Activated CD8-positive, alpha-beta T cell treated with anti-CD3 and anti-CD28 coated beads, Interleukin-2, amount 10 ng/mL, durations not matched to agents 7 days and 5 days (primary cell): ENCODE data around the gene LGALS4. TPM values are rescaled to one million over a fixed set of nuclear protein-coding genes. Genes with fewer than 3 reads are reported as not detected.
A peak's percentile ranks its signal among the peaks of the same experiment; 100 is the strongest.
"Not testable (repeated sequence)": the region's sequence is repeated elsewhere in the genome, so short reads cannot be mapped to it uniquely, and the experiment has no call there.

Source experiments
- ATAC-seq: fragments of 150-1000 bp; cut with Tn5 transposase; one replicate; pipeline ENCODE4 v1.10.0; 2021; ENCODE audit warnings: moderate library complexity
- CTCF ChIA-PET: fragments of 350-600 bp; sonication (Branson Sonifier 250); formaldehyde crosslinking; loops from one replicate; lab custom pipeline; 2021; ENCODE audit warnings: antibody characterized with exemption; lab: Charles Lee
- POLR2A ChIA-PET: fragments of 350-600 bp; sonication (Branson Sonifier 250); formaldehyde crosslinking; loops from one replicate; lab custom pipeline; 2021; ENCODE audit warnings: antibody characterized with exemption; lab: Charles Lee
- DNase-seq: peaks from one replicate; pipeline ENCODE4 v3.0.0-alpha.2; 2020
- H3K27ac Mint-ChIP-seq: one replicate; pipeline ENCODE4 v1.8.0; 2021; ENCODE audit warnings: mild to moderate bottlenecking, mixed read lengths
- H3K27me3 Mint-ChIP-seq: one replicate; pipeline ENCODE4 v1.8.0; 2021; ENCODE audit warnings: low read depth, mixed read lengths
- H3K36me3 Mint-ChIP-seq: one replicate; pipeline ENCODE4 v1.8.0; 2021; ENCODE audit warnings: low read depth, mixed read lengths
- H3K4me1 Mint-ChIP-seq: one replicate; pipeline ENCODE4 v1.8.0; 2021; ENCODE audit warnings: low read depth, mixed read lengths
- H3K4me3 Mint-ChIP-seq: one replicate; pipeline ENCODE4 v1.8.0; 2021; ENCODE audit warnings: mild to moderate bottlenecking, mixed read lengths
- H3K9me3 Mint-ChIP-seq: one replicate; pipeline ENCODE4 v1.8.0; 2022; ENCODE audit warnings: mixed read lengths; ENCODE audit not compliant: insufficient read depth
- total RNA-seq, 2 experiments: library from RNA; stranded (reverse); gene quantifications; one replicate each; pipeline ENCODE4 v1.2.3, GENCODE V29; 2021

Gene LGALS4
- total RNA-seq, 2 experiments from 2014 or later: 1.6 to 1.8 TPM

DNA sequence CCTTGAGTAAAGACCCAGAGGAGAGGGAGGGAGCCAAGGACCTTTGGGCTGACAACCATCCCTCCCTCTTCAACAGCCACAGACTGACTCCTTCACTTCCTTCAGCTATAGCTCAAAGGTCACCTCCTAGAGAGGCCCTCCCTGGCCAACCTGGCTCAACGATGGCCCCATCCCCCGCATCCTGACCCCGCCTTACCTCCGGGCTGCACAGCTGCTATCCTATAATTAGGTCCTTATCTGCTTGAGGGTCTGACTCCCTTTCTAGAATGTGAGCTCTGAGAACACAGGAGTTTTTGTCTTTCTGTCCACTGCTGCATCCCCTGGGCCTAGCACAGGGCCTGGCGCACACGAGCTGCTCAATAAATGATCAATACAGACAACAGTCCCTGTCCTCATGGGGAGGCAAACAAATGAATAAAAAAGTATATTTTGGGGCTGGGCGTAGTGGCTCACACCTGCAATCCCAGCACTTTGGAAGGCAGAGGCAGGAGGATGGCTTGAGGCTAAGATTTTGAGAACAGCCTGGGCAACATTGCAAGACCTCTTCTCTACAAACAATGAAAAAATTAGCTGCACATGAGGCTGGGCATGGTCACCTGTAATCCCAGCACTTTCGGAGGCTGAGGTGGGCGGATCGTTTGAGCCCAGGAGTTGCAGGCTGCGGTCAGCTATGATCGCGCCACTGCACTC, 6.6 kb upstream of the LGALS4 start:
- CTCF ChIA-PET: no interaction called here
- peaks cover 3% of the 10 kb centered on the region for H3K4me1 Mint-ChIP-seq
- ATAC-seq (no peak), DNase-seq (no peak)
- POLR2A ChIA-PET: interaction anchor here (1.6 kb wide), 1 partner anchor 85 kb away, joined by 3 read pairs; no protein-coding TSS in a partner anchor
- H3K27me3 Mint-ChIP-seq: no peaks in the 10 kb centered on the region
- H3K9me3 Mint-ChIP-seq: no peaks in the 10 kb centered on the region
- no peak overlapping the region for H3K4me3 Mint-ChIP-seq
- no peak overlapping the region for H3K27ac Mint-ChIP-seq
- peaks cover 54% of the 10 kb centered on the region for H3K36me3 Mint-ChIP-seq

DNA sequence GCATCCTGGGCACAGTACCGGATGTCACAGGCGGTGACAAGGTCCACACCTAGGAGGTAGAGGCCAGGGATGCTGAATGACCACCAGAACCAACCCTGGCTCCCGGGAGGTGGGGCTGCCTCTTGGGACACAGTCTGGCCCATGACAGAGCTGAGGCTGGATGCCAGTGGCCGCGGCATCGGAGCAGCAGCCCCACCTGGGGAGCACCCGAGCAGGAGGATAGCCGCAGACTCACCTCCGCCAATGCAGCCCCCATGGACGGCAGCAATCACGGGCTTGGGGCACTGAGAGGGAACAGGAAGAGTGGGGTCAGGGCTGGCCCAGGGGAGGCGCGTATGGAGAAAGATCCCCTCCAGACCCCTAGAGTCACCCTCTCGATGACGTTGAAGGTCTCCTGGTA, 4.3 kb upstream of the LGALS4 start:
- POLR2A ChIA-PET: no interaction called here
- Mint-ChIP-seq H3K27ac (no peak overlapping the region), H3K36me3 (peaks cover 31% of the 10 kb centered on the region), H3K4me3 (no peak overlapping the region), H3K9me3 (no peaks in the 10 kb centered on the region), H3K27me3 (no peaks in the 10 kb centered on the region), H3K4me1 (no peaks in the 10 kb centered on the region)
- CTCF ChIA-PET: no interaction called here
- ATAC-seq: no peak
- no peak for DNase-seq

DNA sequence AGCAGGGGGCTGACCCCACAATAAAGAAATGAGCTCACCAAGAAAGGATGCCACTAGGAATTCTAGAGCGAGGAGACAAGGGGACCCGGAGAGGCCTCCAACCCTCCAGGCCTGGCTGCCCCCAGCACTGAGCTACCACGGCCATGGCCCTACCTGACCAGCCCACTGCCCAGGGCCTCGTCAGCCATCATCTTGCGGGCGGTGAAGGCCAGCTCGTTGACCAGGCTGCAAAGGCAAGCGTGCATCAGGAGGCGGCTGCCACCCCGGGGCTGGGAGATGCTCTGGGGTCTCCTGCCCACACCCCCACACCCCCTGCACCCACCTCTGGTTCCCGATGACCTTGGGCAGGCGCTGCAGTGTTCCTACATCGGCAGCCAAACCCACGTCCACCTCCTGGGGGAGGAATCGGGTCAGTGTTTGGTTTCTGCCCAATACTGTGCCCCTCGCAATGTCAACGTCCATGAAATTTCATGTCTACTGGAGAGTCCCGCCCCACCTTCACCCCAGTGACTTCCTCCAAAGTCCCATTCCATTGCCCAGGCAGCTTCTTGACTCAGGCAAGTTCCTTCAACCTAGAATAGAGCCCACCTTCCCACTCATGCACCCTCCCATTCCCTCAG, 3.5 kb upstream of the LGALS4 start:
- Mint-ChIP-seq H3K27me3 (no peaks in the 10 kb centered on the region), H3K36me3 (peaks cover 27% of the 10 kb centered on the region), H3K9me3 (no peaks in the 10 kb centered on the region), H3K4me1 (no peaks in the 10 kb centered on the region), H3K27ac (peak overlapping the region; percentile 9), H3K4me3 (no peak overlapping the region)
- ATAC-seq: no peak
- DNase-seq: no peak
- CTCF ChIA-PET: no interaction called here
- POLR2A ChIA-PET: interaction anchor here (1.0 kb wide), 1 partner anchor 10 kb away, joined by 3 read pairs; no protein-coding TSS in a partner anchor

DNA sequence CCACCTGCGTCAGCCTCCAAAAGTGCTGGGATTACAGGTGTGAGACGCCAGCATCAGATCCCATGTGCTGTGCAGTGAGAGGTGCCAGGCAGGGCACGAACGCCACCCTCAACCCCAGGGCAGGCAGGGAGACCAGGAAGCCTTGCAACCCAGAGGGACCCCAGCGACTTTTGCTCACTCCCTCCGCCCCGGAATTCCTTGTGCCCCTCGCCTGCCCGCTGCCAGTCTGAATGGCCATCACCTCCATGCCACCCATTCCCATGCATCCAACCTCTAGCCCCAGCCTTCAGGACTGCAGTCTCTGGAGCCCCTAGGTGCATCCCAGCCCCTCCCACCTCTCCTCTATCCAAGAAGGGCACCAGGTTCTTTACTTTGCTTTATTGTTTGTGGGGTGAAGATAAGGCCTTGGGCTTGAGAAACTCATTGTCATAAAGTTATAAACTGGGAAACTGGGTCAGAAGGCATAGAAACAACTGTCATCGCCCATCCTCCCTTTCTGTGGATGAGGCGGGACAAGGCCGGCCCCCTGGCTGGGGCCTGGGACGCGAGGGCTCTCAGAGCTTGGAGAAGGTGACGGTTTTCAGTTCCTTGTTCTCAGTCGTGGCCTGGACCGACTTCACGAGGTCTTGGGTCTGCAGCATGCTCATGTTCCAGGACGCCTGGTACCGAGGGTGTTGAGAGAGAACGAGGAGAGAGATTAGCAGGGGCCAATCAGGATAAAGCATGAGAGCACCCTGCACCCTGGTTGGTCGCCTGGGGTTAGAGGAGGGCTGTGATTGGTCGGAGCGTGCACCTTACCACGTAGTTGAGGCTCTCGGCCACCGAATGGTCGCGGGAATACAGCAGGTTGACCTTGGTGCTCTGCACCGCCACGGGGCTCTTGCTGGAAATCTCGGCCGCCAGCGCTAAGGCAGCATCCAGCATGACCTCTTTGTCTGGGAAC, 2.6 kb upstream of the LGALS4 start:
- ChIA-PET CTCF (interaction anchor here (1.2 kb wide), 1 partner anchor 64 kb away, joined by 3 read pairs; no protein-coding TSS in a partner anchor), POLR2A (interaction anchor here (1.0 kb wide), 1 partner anchor 11 kb away, joined by 3 read pairs; no protein-coding TSS in a partner anchor)
- no peaks in the 10 kb centered on the region for H3K4me1 Mint-ChIP-seq
- H3K27me3 Mint-ChIP-seq: no peaks in the 10 kb centered on the region
- H3K9me3 Mint-ChIP-seq: no peaks in the 10 kb centered on the region
- peaks cover 22% of the 10 kb centered on the region for H3K36me3 Mint-ChIP-seq
- DNase-seq: no peak
- ATAC-seq: no peak
- no peak overlapping the region for H3K4me3 Mint-ChIP-seq
- H3K27ac Mint-ChIP-seq: no peak overlapping the region

DNA sequence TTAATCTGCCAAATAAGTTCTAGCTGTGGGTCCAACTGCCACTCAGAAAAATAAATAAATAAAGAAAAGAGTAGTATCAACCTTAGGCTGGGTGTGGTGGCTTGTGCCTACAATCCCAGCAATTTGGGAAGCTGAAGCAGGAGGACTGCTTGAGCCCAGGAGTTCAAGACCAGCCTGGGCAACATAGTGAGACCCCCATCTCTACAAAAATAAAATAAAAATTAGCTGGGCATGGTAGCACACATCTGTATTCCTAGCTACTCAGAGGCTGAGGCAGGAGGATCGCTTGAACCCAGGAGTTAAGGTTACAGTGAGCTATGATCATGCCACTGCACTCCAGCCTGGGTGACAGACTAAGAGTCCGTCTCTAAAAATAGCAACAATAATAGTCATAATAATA, 1.2 kb upstream of the LGALS4 start:
- H3K27ac Mint-ChIP-seq, H3K4me1 Mint-ChIP-seq, H3K27me3 Mint-ChIP-seq, DNase-seq, ATAC-seq, POLR2A ChIA-PET, H3K4me3 Mint-ChIP-seq, H3K9me3 Mint-ChIP-seq: not testable (repeated sequence)
- H3K36me3 Mint-ChIP-seq: peaks cover 20% of the 10 kb centered on the region
- CTCF ChIA-PET: interaction anchor here (1.2 kb wide), 1 partner anchor 65 kb away, joined by 3 read pairs; no protein-coding TSS in a partner anchor

DNA sequence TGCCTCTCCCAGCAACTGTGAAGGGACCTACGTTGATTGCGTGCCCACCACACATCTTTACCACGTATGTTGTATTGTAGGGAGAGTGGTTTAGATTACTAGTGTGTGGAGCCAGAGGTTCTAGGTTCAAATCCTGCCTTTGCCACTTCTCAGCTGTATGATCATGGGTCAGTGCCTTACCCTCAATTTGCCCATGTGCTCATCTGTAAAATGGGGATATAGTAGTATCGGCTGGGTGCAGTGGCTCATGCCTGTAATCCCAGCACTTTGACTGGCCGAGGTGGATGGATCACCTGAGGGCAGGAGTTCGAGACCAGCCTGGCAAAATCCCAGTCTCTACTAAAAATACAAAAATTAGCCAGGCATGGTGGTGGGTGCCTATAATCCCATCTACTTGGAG, 578 bp upstream of the LGALS4 start:
- H3K27me3 Mint-ChIP-seq: no peaks in the 10 kb centered on the region
- POLR2A ChIA-PET: no interaction called here
- DNase-seq (no peak), ATAC-seq (no peak)
- peaks cover 20% of the 10 kb centered on the region for H3K36me3 Mint-ChIP-seq
- CTCF ChIA-PET: no interaction called here
- H3K4me1 Mint-ChIP-seq: no peaks in the 10 kb centered on the region
- H3K27ac Mint-ChIP-seq: no peak overlapping the region
- H3K9me3 Mint-ChIP-seq: no peaks in the 10 kb centered on the region
- H3K4me3 Mint-ChIP-seq: no peak overlapping the region

DNA sequence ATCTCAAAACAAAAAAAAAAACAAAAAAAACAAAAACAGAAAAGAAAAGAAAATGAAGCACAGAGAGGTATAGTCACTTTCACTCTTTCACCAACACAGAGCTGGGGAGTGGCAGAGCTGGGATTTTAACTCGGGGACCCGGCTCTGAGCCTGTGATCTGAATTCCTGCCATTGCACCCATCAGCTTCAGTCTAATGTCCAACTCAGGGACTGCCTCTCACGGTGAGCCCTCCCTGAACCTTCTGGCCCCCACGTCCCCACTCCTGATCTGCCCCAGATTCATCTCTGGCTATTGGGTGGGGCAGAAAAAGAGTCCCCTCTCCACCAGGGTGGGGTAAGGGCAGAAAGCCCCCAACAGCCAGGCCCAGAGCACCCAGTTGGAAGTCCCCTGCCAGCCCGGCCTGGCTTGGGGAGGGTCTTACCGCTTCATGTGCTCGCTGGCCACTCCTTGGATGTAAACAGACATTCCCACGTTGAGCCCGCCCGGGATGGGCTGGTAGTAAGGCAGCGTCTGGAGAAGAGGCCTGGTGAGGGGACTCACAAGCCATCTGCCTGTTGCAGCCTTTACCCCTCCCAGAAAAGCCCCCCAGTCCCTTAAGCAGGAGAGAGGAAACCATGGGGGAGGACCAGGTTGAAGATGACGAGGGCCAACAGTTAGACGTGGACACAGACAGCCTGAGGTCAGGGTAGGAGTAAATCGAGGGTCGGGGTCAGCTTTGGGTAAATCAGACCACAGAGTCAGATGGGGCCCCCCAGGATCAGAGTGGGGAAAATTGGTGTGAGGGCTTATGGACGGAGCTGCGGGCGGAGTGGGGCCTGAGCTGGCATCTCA, 520 bp downstream of the LGALS4 start:
- ChIA-PET POLR2A (interaction anchor here (0.5 to 0.6 kb wide), 2 partner anchors 230 to 585 kb away, joined by 3 to 4 read pairs; no protein-coding TSS in a partner anchor), CTCF (no interaction called here)
- DNase-seq (no peak), ATAC-seq (no peak)
- Mint-ChIP-seq H3K27ac (no peak overlapping the region), H3K36me3 (peaks cover 17% of the 10 kb centered on the region), H3K9me3 (no peaks in the 10 kb centered on the region), H3K27me3 (no peaks in the 10 kb centered on the region), H3K4me1 (no peaks in the 10 kb centered on the region), H3K4me3 (no peak overlapping the region)

DNA sequence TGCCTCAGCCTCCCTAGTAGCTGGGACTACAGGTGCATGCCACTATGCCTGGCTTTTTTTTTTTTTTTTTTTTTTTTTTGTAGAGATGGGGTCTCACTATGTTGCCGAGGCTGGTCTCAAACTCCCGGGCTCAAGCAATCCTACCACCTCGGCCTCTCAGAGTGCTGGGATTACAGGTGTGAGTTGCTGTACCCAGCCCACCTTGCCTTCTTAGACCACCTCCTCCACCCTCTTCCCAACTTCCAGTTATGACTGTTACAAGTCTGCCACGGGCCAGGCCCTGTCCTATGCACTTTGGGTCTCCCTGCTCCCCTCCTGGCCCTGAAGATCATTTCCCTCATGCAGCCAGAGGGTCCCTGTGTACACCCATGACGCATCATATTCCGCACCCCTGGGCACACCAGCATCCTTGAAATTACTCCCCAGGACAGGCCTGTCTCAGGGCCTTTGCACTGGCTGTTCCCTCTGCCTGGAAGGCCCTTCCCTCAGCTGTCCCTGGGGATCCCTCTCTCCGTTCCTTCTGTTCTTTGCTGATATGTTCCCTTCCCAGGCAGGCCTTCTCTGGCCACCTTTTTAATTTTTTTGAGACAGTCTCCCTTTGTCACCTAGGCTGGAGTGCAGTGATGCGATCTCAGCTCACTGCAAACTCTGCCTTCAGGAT, 3.0 kb downstream of the LGALS4 start:
- CTCF ChIA-PET: interaction anchor here (0.6 kb wide), 1 partner anchor 984 kb away, joined by 3 read pairs; no protein-coding TSS in a partner anchor

DNA sequence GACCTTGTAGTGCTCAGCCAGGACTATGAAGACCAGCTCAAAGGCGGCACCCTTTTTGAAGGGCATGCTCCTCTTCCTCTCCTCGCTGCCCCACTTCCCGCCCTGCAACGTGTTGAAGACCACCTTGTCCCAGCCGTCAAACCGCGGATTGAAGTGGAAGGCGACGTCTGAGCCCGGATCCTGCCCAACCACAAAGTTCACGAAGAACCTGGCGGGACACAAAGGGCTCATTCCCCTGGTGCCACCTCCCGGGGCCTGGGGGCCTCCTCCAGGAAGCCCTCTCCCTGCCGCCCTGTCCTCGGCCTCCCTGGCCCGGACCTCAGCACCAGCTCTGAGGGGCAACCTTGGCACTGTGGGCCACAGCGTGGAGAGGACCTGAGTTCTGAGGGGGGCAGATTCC, 4.0 kb downstream of the LGALS4 start:
- ATAC-seq: no peak
- Mint-ChIP-seq H3K27me3 (no peaks in the 10 kb centered on the region), H3K4me1 (peaks cover 7% of the 10 kb centered on the region), H3K36me3 (peaks cover 2% of the 10 kb centered on the region), H3K27ac (no peak overlapping the region), H3K9me3 (no peaks in the 10 kb centered on the region), H3K4me3 (no peak overlapping the region)
- CTCF ChIA-PET: no interaction called here
- DNase-seq: no peak
- POLR2A ChIA-PET: no interaction called here

More for the DNA sequence above, 3.0 kb downstream of the LGALS4 start:
- no peaks in the 10 kb centered on the region for H3K27me3 Mint-ChIP-seq
- no peak overlapping the region for H3K27ac Mint-ChIP-seq
- peaks cover 7% of the 10 kb centered on the region for H3K4me1 Mint-ChIP-seq
- DNase-seq: no peak
- POLR2A ChIA-PET: no interaction called here
- no peak for ATAC-seq
- no peak overlapping the region for H3K4me3 Mint-ChIP-seq
- peaks cover 2% of the 10 kb centered on the region for H3K36me3 Mint-ChIP-seq
- no peaks in the 10 kb centered on the region for H3K9me3 Mint-ChIP-seq

DNA sequence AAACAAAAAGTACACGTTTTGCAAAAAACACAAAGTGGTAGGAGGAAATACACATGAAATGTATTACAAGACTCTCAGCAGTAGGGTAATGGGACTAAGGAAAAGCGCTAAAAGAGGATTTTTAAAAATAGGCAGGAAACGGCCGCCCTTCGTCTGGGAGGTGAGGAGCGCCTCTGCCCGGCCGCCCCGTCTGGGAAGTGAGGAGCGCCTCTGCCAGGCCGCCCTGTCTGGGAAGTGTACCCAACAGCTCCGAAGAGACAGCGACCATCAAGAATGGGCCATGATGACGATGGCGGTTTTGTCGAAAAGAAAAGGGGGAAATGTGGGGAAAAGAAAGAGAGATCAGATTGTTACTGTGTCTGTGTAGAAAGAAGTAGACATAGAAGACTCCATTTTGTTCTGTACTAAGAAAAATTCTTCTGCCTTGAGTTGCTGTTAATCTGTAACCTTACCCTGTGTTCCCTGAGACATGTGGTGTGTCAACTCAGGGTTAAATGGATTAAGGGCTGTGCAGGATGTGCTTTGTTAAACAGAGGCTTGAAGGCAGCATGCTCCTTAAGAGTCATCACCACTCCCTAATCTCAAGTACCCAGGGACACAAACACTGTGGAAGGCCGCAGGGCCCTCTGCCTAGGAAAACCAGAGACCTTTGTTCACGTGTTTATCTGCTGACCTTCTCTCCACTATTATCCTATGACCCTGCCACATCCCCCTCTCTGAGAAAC, 5.2 kb downstream of the LGALS4 start:
- H3K4me1 Mint-ChIP-seq, H3K27me3 Mint-ChIP-seq, ATAC-seq, CTCF ChIA-PET, DNase-seq, H3K27ac Mint-ChIP-seq, POLR2A ChIA-PET, H3K4me3 Mint-ChIP-seq, H3K36me3 Mint-ChIP-seq, H3K9me3 Mint-ChIP-seq: not testable (repeated sequence)
